WTC11 (cell line): ENCODE measurements around the gene PCDHGC5. TPM values are rescaled to one million over a fixed set of nuclear protein-coding genes. Genes with fewer than 3 reads are reported as not detected.

Experiments
- ATAC-seq: fragments of 200-7000 bp; cut with Tn5 transposase; 2 replicates; pipeline ENCODE4 v1.10.0; 2021; ENCODE audit warnings: mild to moderate bottlenecking, moderate library complexity
- CTCF ChIA-PET: fragments of 300-600 bp; sonication (Branson Sonifier 250); formaldehyde crosslinking; loops from one replicate; lab custom pipeline; 2021; ENCODE audit warnings: antibody characterized with exemption; lab: Charles Lee
- POLR2A ChIA-PET: fragments of 350-600 bp; sonication (Branson Sonifier 250); formaldehyde crosslinking; loops from one replicate; lab custom pipeline; 2021; ENCODE audit warnings: antibody characterized with exemption; lab: Charles Lee
- DNase-seq: peaks from one replicate; pipeline ENCODE4 v3.0.0; 2021; ENCODE audit warnings: low spot score
- H3K27ac Mint-ChIP-seq: 2 replicates; pipeline ENCODE4 v1.8.0; 2021; ENCODE audit warnings: mixed read lengths
- H3K27me3 Mint-ChIP-seq: 2 replicates; pipeline ENCODE4 v1.8.0; 2021; ENCODE audit warnings: low read depth, mild to moderate bottlenecking, moderate library complexity, mixed read lengths
- H3K36me3 Mint-ChIP-seq: 2 replicates; pipeline ENCODE4 v1.8.0; 2021; ENCODE audit warnings: mixed read lengths
- H3K4me1 Mint-ChIP-seq: 2 replicates; pipeline ENCODE4 v1.8.0; 2022; ENCODE audit warnings: mixed read lengths
- H3K4me3 Mint-ChIP-seq: 2 replicates; pipeline ENCODE4 v1.8.0; 2021; ENCODE audit warnings: mild to moderate bottlenecking, moderate library complexity, mixed read lengths
- H3K9me3 Mint-ChIP-seq: 2 replicates; pipeline ENCODE4 v1.8.0; 2021; ENCODE audit warnings: mixed read lengths
- AFF4 ChIP-seq: sonication (generic); formaldehyde crosslinking; IDR thresholded peaks from 2 replicates; pipeline ENCODE4 v1.8.1; 2023; ENCODE audit warnings: mild to moderate bottlenecking, missing genetic modification reagents, borderline replicate concordance
- ATF1 ChIP-seq: sonication (generic); formaldehyde crosslinking; IDR thresholded peaks from 2 replicates; pipeline ENCODE4 v1.8.1; 2023; ENCODE audit warnings: mild to moderate bottlenecking, moderate library complexity, missing genetic modification reagents
- CREB1 ChIP-seq: sonication (generic); formaldehyde crosslinking; IDR thresholded peaks from 2 replicates; pipeline ENCODE4 v1.8.0; 2023; ENCODE audit warnings: mild to moderate bottlenecking, missing genetic modification reagents
- E2F5 ChIP-seq: sonication (generic); formaldehyde crosslinking; IDR thresholded peaks from 2 replicates; pipeline ENCODE4 v1.8.1; 2022; ENCODE audit warnings: mild to moderate bottlenecking, moderate library complexity, missing genetic modification reagents
- FOXK1 ChIP-seq: sonication (generic); formaldehyde crosslinking; IDR thresholded peaks from 2 replicates; pipeline ENCODE4 v1.8.0; 2022; ENCODE audit warnings: mild to moderate bottlenecking, moderate library complexity, missing genetic modification reagents
- GRHL2 ChIP-seq: fragments of 250-450 bp; sonication (Bioruptor Pico); IDR thresholded peaks from 2 replicates; pipeline ENCODE4 v1.8.0; 2022; ENCODE audit warnings: mild to moderate bottlenecking, moderate library complexity; ENCODE audit not compliant: insufficient replicate concordance, severe bottlenecking
- HMGXB4 ChIP-seq: sonication (generic); formaldehyde crosslinking; IDR thresholded peaks from 2 replicates; pipeline ENCODE4 v1.8.1; 2023; ENCODE audit warnings: mild to moderate bottlenecking, moderate library complexity, missing genetic modification reagents
- MAX ChIP-seq: sonication (generic); formaldehyde crosslinking; IDR thresholded peaks from 2 replicates; pipeline ENCODE4 v1.8.0; 2022; ENCODE audit warnings: mild to moderate bottlenecking, missing genetic modification reagents
- MLX ChIP-seq: sonication (generic); formaldehyde crosslinking; IDR thresholded peaks from 2 replicates; pipeline ENCODE4 v1.8.1; 2023; ENCODE audit warnings: mild to moderate bottlenecking, missing genetic modification reagents, moderate library complexity
- MYBL2 ChIP-seq: sonication (generic); formaldehyde crosslinking; IDR thresholded peaks from 2 replicates; pipeline ENCODE4 v1.8.1; 2023; ENCODE audit warnings: mild to moderate bottlenecking, moderate library complexity, missing genetic modification reagents
- TCF7 ChIP-seq: sonication (generic); formaldehyde crosslinking; IDR thresholded peaks from 2 replicates; pipeline ENCODE4 v1.8.0; 2022; ENCODE audit warnings: mild to moderate bottlenecking, low read depth, missing genetic modification reagents, moderate library complexity
- TP53 ChIP-seq: sonication (generic); formaldehyde crosslinking; IDR thresholded peaks from 2 replicates; pipeline ENCODE4 v1.8.1; 2023; ENCODE audit warnings: mild to moderate bottlenecking, missing genetic modification reagents
- ZBTB21 ChIP-seq: sonication (generic); formaldehyde crosslinking; IDR thresholded peaks from 2 replicates; pipeline ENCODE4 v1.8.1; 2023; ENCODE audit warnings: mild to moderate bottlenecking, missing genetic modification reagents, borderline replicate concordance
- ZBTB43 ChIP-seq: sonication (generic); formaldehyde crosslinking; IDR thresholded peaks from 2 replicates; pipeline ENCODE4 v1.8.1; 2023; ENCODE audit warnings: mild to moderate bottlenecking, missing genetic modification reagents
- ZNF317 ChIP-seq: sonication (generic); formaldehyde crosslinking; IDR thresholded peaks from 2 replicates; pipeline ENCODE4 v1.8.1; 2023; ENCODE audit warnings: low read depth, mild to moderate bottlenecking, moderate library complexity, missing genetic modification reagents, borderline replicate concordance
- ZNF416 ChIP-seq: fragments of 250-450 bp; sonication (Bioruptor Pico); IDR thresholded peaks from 2 replicates; pipeline ENCODE4 v1.9.0; 2021; ENCODE audit warnings: mild to moderate bottlenecking, inconsistent platforms
- ZNF532 ChIP-seq: fragments of 250-450 bp; sonication (Bioruptor Pico); IDR thresholded peaks from 2 replicates; pipeline ENCODE4 v1.9.0; 2021; ENCODE audit warnings: mild to moderate bottlenecking, borderline replicate concordance
- total RNA-seq: library from RNA; stranded (reverse); gene quantifications from 3 replicates; pipeline ENCODE4 v1.2.3, GENCODE V29; 2021

The PCDHGC5 gene
- total RNA-seq, 1 experiment from 2014 or later = 1.5 TPM

GRCh38 chr5:141492168-141492885 is 3.4 kb downstream of the PCDHGC5 start:
- ChIA-PET CTCF (interaction anchor here (0.8 to 6.8 kb wide), 18 partner anchors 9 to 300 kb away, joined by 3 to 113 read pairs (median 6); partner anchors contain the start of genes PCDHB10, PCDHB14, PCDHB15 and PCDHGA1), POLR2A (interaction anchor here (1.7 kb wide), 1 partner anchor 75 kb away, joined by 4 read pairs; the partner anchor contains the start of gene PCDHGB7)
- Mint-ChIP-seq H3K9me3 (no peaks in the 10 kb centered on the region), H3K4me3 (peak overlapping the region; percentile 66), H3K4me1 (peaks cover 57% of the 10 kb centered on the region), H3K27me3 (peaks cover 52% of the 10 kb centered on the region), H3K27ac (no peak overlapping the region)
- peak; percentile 10 for ATAC-seq
- TF ChIP-seq FOXK1 (CRISPR knock-in tag) (peak; percentile 26; the same call in 1 of the 2 replicates), CREB1 (CRISPR knock-in tag) (peak; percentile 16; the same call in 1 of the 2 replicates), TP53 (CRISPR knock-in tag) (peak; percentile 82), ZNF416 (CRISPR knock-in tag) (no peak), ZNF317 (CRISPR knock-in tag) (0 out of 2 replicates have a peak, but pooled peaks have one; percentile 26), HMGXB4 (CRISPR knock-in tag) (peak; percentile 44; the same call in 1 of the 2 replicates), AFF4 (CRISPR knock-in tag) (no peak), ZNF532 (CRISPR knock-in tag) (no peak), E2F5 (CRISPR knock-in tag) (peak; percentile 41), ZBTB43 (CRISPR knock-in tag) (peak; percentile 63; the same call in 1 of the 2 replicates), MYBL2 (CRISPR knock-in tag) (peak; percentile 55), MLX (0 out of 2 replicates have a peak, but pooled peaks have one; percentile 67), ATF1 (0 out of 2 replicates have a peak, but pooled peaks have one; percentile 30), TCF7 (CRISPR knock-in tag) (peak; percentile 79; the same call in 1 of the 2 replicates), MAX (CRISPR knock-in tag) (peak; percentile 46; the same call in 1 of the 2 replicates), GRHL2 (CRISPR knock-in tag) (no peak), ZBTB21 (CRISPR knock-in tag) (no peak)
- TF ChIP-seq, all 79 proteins: peak for 12
- DNase-seq = peak; percentile 49
- H3K36me3 Mint-ChIP-seq = peaks cover 7% of the 10 kb centered on the region
